ENCODE data around the gene ZSWIM8. TPM values are rescaled to one million over a fixed set of nuclear protein-coding genes. Genes with fewer than 3 reads are reported as not detected.
A peak's percentile ranks its signal among the peaks of the same experiment; 100 is the strongest.
"Not testable (repeated sequence)": the region's sequence is repeated elsewhere in the genome, so short reads cannot be mapped to it uniquely, and the experiment has no call there.

ZSWIM8 gene
- total and polyA plus RNA-seq, 4 experiments from 2014 or later = 4.5 to 100 (median 58.9) TPM

- Mint-ChIP-seq H3K9me3 (peaks cover 0 to 3% (median 0%) of the 10 kb centered on the region in 8 donors), H3K36me3 (peaks cover 14 to 45% of the 10 kb centered on the region in 2 donors), H3K4me3 (peak overlapping the region; percentile 94 to 99 (median 98)), H3K27ac (peak overlapping the region; percentile 95 to 99 (median 99)), H3K4me1 (peaks cover 32 to 60% (median 45%) of the 10 kb centered on the region in 4 donors), H3K27me3 (peaks cover 2% of the 10 kb centered on the region in 2 donors)
- no peaks in the 10 kb centered on the region for H3K9me3 ChIP-seq (ENCODE audit: control insufficient read depth in 1 of 2, low read length in 2 of 2)
- DNase-seq = peak; percentile 58 to 75 (median 64)
- ChIA-PET POLR2A (ENCODE audit: partially characterized antibody) (interaction anchor here (0.7 to 10.8 kb wide), 10 partner anchors 9 to 56 kb away, joined by 3 to 286 read pairs (median 9); partner anchors contain the start of gene SEC24C), CTCF (ENCODE audit: partially characterized antibody) (interaction anchor here (1.3 to 2.2 kb wide), 5 partner anchors 9 to 42 kb away, joined by 5 to 14 read pairs (median 6); partner anchors contain the start of gene SEC24C)
- no peaks in the 10 kb centered on the region for H3K27me3 ChIP-seq (ENCODE audit: insufficient read depth, low read length)
- peaks cover 20% of the 10 kb centered on the region for H3K36me3 ChIP-seq (ENCODE audit: insufficient read depth, low read length)
- H3K4me1 ChIP-seq (ENCODE audit: insufficient read depth, low read length) = peaks cover 48% of the 10 kb centered on the region
- intact Hi-C loops (cut with micrococcal nuclease) = loop anchor here (1.0 to 10.0 kb wide), 8 partner anchors 14 to 1449 kb away; partner anchors contain the start of genes AP3M1, COMTD1, KAT6B and NDST2
- H3K27ac ChIP-seq (ENCODE audit: low read depth, low read length) = peak overlapping the region; percentile 77
- peak overlapping the region; percentile 62 to 64 for H3K4me3 ChIP-seq (ENCODE audit: low read length in 2 of 2)
These were observed 510 bp downstream of the ZSWIM8 start for GRCh38 chr10:73785721-73786511.

GRCh38 chr10:73786512-73786885, 1.1 kb downstream of the ZSWIM8 start:
- peaks cover 26% of the 10 kb centered on the region for H3K36me3 ChIP-seq (ENCODE audit: insufficient read depth, low read length)
- H3K9me3 ChIP-seq (ENCODE audit: control insufficient read depth in 1 of 2, low read length in 2 of 2) = no peaks in the 10 kb centered on the region
- Mint-ChIP-seq H3K4me3 (peak overlapping the region; percentile 91 to 99 (median 94)), H3K27ac (peak overlapping the region; percentile 89 to 97 (median 95)), H3K36me3 (peaks cover 20 to 51% of the 10 kb centered on the region in 2 donors), H3K9me3 (peaks cover 0 to 3% (median 0%) of the 10 kb centered on the region in 8 donors), H3K4me1 (peaks cover 29 to 56% (median 42%) of the 10 kb centered on the region in 4 donors), H3K27me3 (peaks cover 2% of the 10 kb centered on the region in 2 donors)
- ChIA-PET CTCF (ENCODE audit: partially characterized antibody) (interaction anchor here (1.3 to 2.2 kb wide), 5 partner anchors 8 to 43 kb away, joined by 5 to 14 read pairs (median 6); partner anchors contain the start of gene SEC24C), POLR2A (ENCODE audit: partially characterized antibody) (interaction anchor here (0.6 to 10.8 kb wide), 8 partner anchors 12 to 56 kb away, joined by 3 to 286 read pairs (median 10); partner anchors contain the start of gene SEC24C)
- H3K4me3 ChIP-seq (ENCODE audit: low read length in 2 of 2) = peak overlapping the region; percentile 62 to 64
- no peaks in the 10 kb centered on the region for H3K27me3 ChIP-seq (ENCODE audit: insufficient read depth, low read length)
- peaks cover 43% of the 10 kb centered on the region for H3K4me1 ChIP-seq (ENCODE audit: insufficient read depth, low read length)
- H3K27ac ChIP-seq (ENCODE audit: low read depth, low read length) = peak overlapping the region; percentile 77
- intact Hi-C loops (cut with micrococcal nuclease) = loop anchor here (5.0 to 10.0 kb wide), 3 partner anchors 1038 to 1448 kb away; partner anchors contain the start of genes COMTD1, KAT6B and SAMD8
- no peak for DNase-seq

- CTCF ChIA-PET (ENCODE audit: partially characterized antibody) = interaction anchor here (1.4 to 2.2 kb wide), 3 partner anchors 14 to 43 kb away, joined by 5 to 14 read pairs (median 6); partner anchors contain the start of gene SEC24C
- peak overlapping the region in 6 of 7 donors; percentile 39 to 95 (median 50) for H3K27ac Mint-ChIP-seq
- peaks cover 26 to 51% (median 37%) of the 10 kb centered on the region in 4 donors for H3K4me1 Mint-ChIP-seq
- not testable (repeated sequence) for DNase-seq; H3K9me3 ChIP-seq (ENCODE audit: control insufficient read depth in 1 of 2, low read length in 2 of 2); H3K27me3 ChIP-seq (ENCODE audit: insufficient read depth, low read length); H3K4me3 ChIP-seq (ENCODE audit: low read length in 2 of 2); H3K27me3 Mint-ChIP-seq; H3K9me3 Mint-ChIP-seq; H3K27ac ChIP-seq (ENCODE audit: low read depth, low read length)
- H3K36me3 ChIP-seq (ENCODE audit: insufficient read depth, low read length) = peaks cover 33% of the 10 kb centered on the region
- peak overlapping the region; percentile 51 to 95 (median 68) for H3K4me3 Mint-ChIP-seq
- H3K4me1 ChIP-seq (ENCODE audit: insufficient read depth, low read length) = peaks cover 42% of the 10 kb centered on the region
- intact Hi-C loops (cut with micrococcal nuclease) = loop anchor here (5.0 to 10.0 kb wide), 3 partner anchors 1038 to 1448 kb away; partner anchors contain the start of genes COMTD1, KAT6B and SAMD8
- POLR2A ChIA-PET (ENCODE audit: partially characterized antibody) = interaction anchor here (0.6 to 10.8 kb wide), 7 partner anchors 12 to 43 kb away, joined by 3 to 286 read pairs (median 13); partner anchors contain the start of gene SEC24C
- H3K36me3 Mint-ChIP-seq = peaks cover 22 to 49% of the 10 kb centered on the region in 2 donors
These were observed 1.8 kb downstream of the ZSWIM8 start for GRCh38 chr10:73787031-73787800.

GRCh38 chr10:73788864-73789658, 3.7 kb downstream of the ZSWIM8 start:
- Histone ChIP-seq H3K4me1 (ENCODE audit: insufficient read depth, low read length) (peaks cover 30% of the 10 kb centered on the region), H3K36me3 (ENCODE audit: insufficient read depth, low read length) (peaks cover 52% of the 10 kb centered on the region), H3K9me3 (ENCODE audit: control insufficient read depth in 1 of 2, low read length in 2 of 2) (no peaks in the 10 kb centered on the region), H3K4me3 (ENCODE audit: low read length in 2 of 2) (no peak overlapping the region), H3K27ac (ENCODE audit: low read depth, low read length) (no peak overlapping the region), H3K27me3 (ENCODE audit: insufficient read depth, low read length) (no peaks in the 10 kb centered on the region)
- peak overlapping the region in 4 of 7 donors; percentile 37 to 74 (median 72) for H3K27ac Mint-ChIP-seq
- H3K4me1 Mint-ChIP-seq = peaks cover 20 to 35% (median 27%) of the 10 kb centered on the region in 4 donors
- intact Hi-C loops (cut with micrococcal nuclease) = loop anchor here (5.0 to 10.0 kb wide), 3 partner anchors 1036 to 1446 kb away; partner anchors contain the start of genes COMTD1, KAT6B and SAMD8
- ChIA-PET CTCF (ENCODE audit: partially characterized antibody) (interaction anchor here (0.8 kb wide), 1 partner anchor 8 kb away, joined by 3 read pairs; no protein-coding TSS in a partner anchor), POLR2A (ENCODE audit: partially characterized antibody) (interaction anchor here (0.9 to 10.8 kb wide), 3 partner anchors 8 to 31 kb away, joined by 3 to 286 read pairs (median 4); a partner anchor contains a TSS)
- H3K4me3 Mint-ChIP-seq = peak overlapping the region in 2 of 8 donors; percentile 30 to 57
- peaks cover 0 to 3% (median 0%) of the 10 kb centered on the region in 8 donors for H3K9me3 Mint-ChIP-seq
- peaks cover 2% of the 10 kb centered on the region in 2 donors for H3K27me3 Mint-ChIP-seq
- H3K36me3 Mint-ChIP-seq = peaks cover 33 to 60% of the 10 kb centered on the region in 2 donors
- DNase-seq = no peak

GRCh38 chr10:73789659-73790055, 4.3 kb downstream of the ZSWIM8 start:
- Histone ChIP-seq H3K9me3 (ENCODE audit: control insufficient read depth in 1 of 2, low read length in 2 of 2) (no peaks in the 10 kb centered on the region), H3K4me3 (ENCODE audit: low read length in 2 of 2) (no peak overlapping the region), H3K27ac (ENCODE audit: low read depth, low read length) (no peak overlapping the region), H3K4me1 (ENCODE audit: insufficient read depth, low read length) (peaks cover 27% of the 10 kb centered on the region), H3K27me3 (ENCODE audit: insufficient read depth, low read length) (no peaks in the 10 kb centered on the region), H3K36me3 (ENCODE audit: insufficient read depth, low read length) (peaks cover 58% of the 10 kb centered on the region)
- H3K27me3 Mint-ChIP-seq = peaks cover 2% of the 10 kb centered on the region in 2 donors
- DNase-seq = no peak
- peak overlapping the region in 1 of 8 donors; percentile 57 for H3K4me3 Mint-ChIP-seq
- H3K27ac Mint-ChIP-seq = peak overlapping the region in 4 of 7 donors; percentile 37 to 74 (median 72)
- ChIA-PET CTCF (ENCODE audit: partially characterized antibody) (interaction anchor here (0.8 kb wide), 1 partner anchor 8 kb away, joined by 3 read pairs; no protein-coding TSS in a partner anchor), POLR2A (ENCODE audit: partially characterized antibody) (interaction anchor here (1.1 to 10.8 kb wide), 2 partner anchors 9 to 17 kb away, joined by 4 to 286 read pairs; a partner anchor contains a TSS)
- H3K4me1 Mint-ChIP-seq = peaks cover 20 to 35% (median 26%) of the 10 kb centered on the region in 4 donors
- peaks cover 0 to 3% (median 0%) of the 10 kb centered on the region in 8 donors for H3K9me3 Mint-ChIP-seq
- H3K36me3 Mint-ChIP-seq = peaks cover 37 to 66% of the 10 kb centered on the region in 2 donors
- intact Hi-C loops (cut with micrococcal nuclease) = loop anchor here (5.0 to 10.0 kb wide), 3 partner anchors 1035 to 1445 kb away; partner anchors contain the start of genes COMTD1, KAT6B and SAMD8

All from CD4-positive, alpha-beta memory T cell (primary cell).